Neural progenitor cell (in vitro differentiated cells): Measurements from ENCODE around the gene ZP1.

Experiments
- EZH2 ChIP-seq: fragments of 200-600 bp; sonication (generic); IDR thresholded peaks from 2 replicates; pipeline ENCODE4 v1.6.1; 2017; ENCODE audit warnings: antibody characterized with exemption, mild to moderate bottlenecking, moderate library complexity
- EZH2phosphoT487 ChIP-seq: fragments of 200-600 bp; sonication (generic); IDR thresholded peaks from 2 replicates; pipeline ENCODE4 v1.6.1; 2017; ENCODE audit warnings: antibody characterized with exemption
- TF ChIP-seq, protein P1 (sequence below): fragments of 200-600 bp; sonication (generic); IDR thresholded peaks from 2 replicates; pipeline ENCODE4 v1.5.1; 2017; ENCODE audit warnings: antibody characterized with exemption, mild to moderate bottlenecking

DNA sequence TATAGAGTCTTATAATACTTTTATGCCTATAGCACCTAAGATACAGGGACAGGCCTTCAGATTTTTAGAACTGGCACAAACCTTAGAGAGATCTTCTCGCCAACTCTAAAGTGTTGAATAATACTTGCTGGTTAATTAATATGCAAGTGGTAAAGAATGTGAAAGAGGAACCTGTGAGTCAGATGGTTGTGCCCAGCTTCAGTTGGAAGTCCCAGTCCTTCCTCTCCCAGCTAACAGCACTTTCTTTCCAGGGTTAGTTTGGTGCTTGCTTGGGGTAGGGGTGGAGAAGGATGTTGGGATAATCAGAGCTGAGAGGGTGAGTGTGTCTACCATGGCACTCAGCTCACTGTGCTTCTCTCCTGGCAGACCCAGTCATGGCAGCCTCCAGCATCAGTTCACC is 52.0 kb downstream of the ZP1 start:
- TF ChIP-seq, protein P1, sequence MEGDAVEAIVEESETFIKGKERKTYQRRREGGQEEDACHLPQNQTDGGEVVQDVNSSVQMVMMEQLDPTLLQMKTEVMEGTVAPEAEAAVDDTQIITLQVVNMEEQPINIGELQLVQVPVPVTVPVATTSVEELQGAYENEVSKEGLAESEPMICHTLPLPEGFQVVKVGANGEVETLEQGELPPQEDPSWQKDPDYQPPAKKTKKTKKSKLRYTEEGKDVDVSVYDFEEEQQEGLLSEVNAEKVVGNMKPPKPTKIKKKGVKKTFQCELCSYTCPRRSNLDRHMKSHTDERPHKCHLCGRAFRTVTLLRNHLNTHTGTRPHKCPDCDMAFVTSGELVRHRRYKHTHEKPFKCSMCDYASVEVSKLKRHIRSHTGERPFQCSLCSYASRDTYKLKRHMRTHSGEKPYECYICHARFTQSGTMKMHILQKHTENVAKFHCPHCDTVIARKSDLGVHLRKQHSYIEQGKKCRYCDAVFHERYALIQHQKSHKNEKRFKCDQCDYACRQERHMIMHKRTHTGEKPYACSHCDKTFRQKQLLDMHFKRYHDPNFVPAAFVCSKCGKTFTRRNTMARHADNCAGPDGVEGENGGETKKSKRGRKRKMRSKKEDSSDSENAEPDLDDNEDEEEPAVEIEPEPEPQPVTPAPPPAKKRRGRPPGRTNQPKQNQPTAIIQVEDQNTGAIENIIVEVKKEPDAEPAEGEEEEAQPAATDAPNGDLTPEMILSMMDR, result no peak
- TF ChIP-seq EZH2phosphoT487 (no peak), EZH2 (no peak)
